Measurements from ENCODE around the gene LSM14B. TPM values are rescaled to one million over a fixed set of nuclear protein-coding genes. Genes with fewer than 3 reads are reported as not detected.
"Not testable (repeated sequence)": the region's sequence is repeated elsewhere in the genome, so short reads cannot be mapped to it uniquely, and the experiment has no call there.

The LSM14B gene
- total RNA-seq, 6 experiments from 2014 or later = 40.4 to 42.7 (median 40.9) TPM

DNA sequence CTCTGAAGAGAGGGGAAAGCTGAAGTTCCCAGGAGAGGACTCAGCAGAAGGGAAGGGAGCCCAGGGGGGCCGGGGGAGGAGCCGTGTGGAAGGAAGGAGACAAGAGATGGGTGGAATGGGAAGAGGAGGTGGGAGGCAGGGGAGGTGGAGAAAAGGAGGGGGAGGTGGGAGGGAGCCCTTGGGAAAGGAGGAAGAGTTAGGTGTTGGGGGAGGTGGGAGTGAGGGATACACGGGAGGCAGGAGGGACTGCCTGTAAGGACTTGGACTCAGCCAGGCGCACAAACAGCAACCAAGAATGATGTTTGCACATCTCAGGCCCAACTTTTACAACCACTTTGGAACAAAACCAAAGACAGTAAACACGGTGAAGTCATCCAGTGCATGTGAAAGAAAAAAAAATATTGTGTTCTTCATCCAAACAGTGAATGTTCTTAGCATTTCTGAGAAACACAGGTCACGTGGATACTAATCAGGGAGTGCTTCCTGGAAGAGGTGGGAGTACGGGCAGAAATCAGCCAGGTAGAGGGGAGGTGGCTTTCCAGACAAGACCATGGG is 17.4 kb upstream of the LSM14B start:
- TF ChIP-seq, protein P1, sequence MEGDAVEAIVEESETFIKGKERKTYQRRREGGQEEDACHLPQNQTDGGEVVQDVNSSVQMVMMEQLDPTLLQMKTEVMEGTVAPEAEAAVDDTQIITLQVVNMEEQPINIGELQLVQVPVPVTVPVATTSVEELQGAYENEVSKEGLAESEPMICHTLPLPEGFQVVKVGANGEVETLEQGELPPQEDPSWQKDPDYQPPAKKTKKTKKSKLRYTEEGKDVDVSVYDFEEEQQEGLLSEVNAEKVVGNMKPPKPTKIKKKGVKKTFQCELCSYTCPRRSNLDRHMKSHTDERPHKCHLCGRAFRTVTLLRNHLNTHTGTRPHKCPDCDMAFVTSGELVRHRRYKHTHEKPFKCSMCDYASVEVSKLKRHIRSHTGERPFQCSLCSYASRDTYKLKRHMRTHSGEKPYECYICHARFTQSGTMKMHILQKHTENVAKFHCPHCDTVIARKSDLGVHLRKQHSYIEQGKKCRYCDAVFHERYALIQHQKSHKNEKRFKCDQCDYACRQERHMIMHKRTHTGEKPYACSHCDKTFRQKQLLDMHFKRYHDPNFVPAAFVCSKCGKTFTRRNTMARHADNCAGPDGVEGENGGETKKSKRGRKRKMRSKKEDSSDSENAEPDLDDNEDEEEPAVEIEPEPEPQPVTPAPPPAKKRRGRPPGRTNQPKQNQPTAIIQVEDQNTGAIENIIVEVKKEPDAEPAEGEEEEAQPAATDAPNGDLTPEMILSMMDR (IDR thresholded peaks at IDR 0.05) = no peak
- peaks cover 49% of the 10 kb centered on the region for H3K36me3 Mint-ChIP-seq (ENCODE audit: low read depth)
- peaks cover 6% of the 10 kb centered on the region for H3K27me3 Mint-ChIP-seq (ENCODE audit: insufficient read depth)
- H3K4me3 Mint-ChIP-seq = no peak overlapping the region
- peaks cover 74% of the 10 kb centered on the region for H3K9me3 Mint-ChIP-seq
- no peak overlapping the region for H3K27ac Mint-ChIP-seq
- peaks cover 6% of the 10 kb centered on the region; the same call in 1 of the 2 replicates for H3K4me1 Mint-ChIP-seq (ENCODE audit: low read depth)
- DNase-seq = peak; percentile 54

DNA sequence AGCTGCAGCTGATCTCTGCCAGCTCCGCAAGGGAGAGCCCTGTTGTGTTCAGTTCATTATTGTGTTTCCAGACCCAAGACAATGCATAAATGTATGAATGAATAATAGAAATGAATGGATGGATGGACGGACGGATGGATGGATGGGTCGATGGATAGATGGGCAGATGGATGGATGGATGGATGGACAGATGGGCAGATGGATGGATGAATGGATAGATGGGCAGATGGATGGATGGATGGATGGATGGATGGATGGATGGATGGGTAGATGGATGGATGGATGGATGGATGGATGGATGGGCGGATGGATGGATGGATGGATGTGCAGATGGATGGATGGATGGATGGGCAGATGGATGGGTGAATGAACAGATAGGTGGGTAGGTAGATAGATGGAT is 16.7 kb upstream of the LSM14B start:
- H3K4me1 Mint-ChIP-seq (ENCODE audit: low read depth) = peaks cover 6% of the 10 kb centered on the region; the same call in 1 of the 2 replicates
- TF ChIP-seq, protein P1 (IDR thresholded peaks at IDR 0.05) = no peak
- no peak overlapping the region for H3K4me3 Mint-ChIP-seq
- H3K27me3 Mint-ChIP-seq (ENCODE audit: insufficient read depth) = peaks cover 6% of the 10 kb centered on the region
- DNase-seq = no peak
- H3K9me3 Mint-ChIP-seq = peaks cover 74% of the 10 kb centered on the region
- peaks cover 49% of the 10 kb centered on the region for H3K36me3 Mint-ChIP-seq (ENCODE audit: low read depth)
- no peak overlapping the region for H3K27ac Mint-ChIP-seq

DNA sequence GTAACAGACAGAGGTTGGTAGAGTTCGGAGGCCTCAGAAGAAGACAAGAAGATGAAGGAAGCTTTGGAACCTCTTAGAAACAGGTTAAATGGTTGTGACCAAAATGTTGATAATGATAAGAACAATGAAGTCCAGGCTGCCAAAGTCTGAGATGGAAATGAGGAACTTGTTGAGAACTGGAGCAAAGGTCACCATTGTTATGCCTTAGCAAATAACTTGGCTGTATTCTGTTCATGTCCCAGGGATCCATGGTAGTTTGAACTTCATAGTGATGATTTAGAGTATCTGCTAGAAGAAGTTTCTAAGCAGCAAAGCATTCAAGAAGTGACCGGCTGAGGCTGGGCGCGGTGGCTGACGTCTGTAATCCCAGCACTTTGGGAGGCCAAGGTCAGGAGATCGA is 11.1 kb upstream of the LSM14B start:
- no peak for DNase-seq
- Mint-ChIP-seq H3K4me1 (ENCODE audit: low read depth) (0 out of 2 replicates have a peak, but pooled peaks cover 4% of the 10 kb centered on the region), H3K27ac (no peak overlapping the region), H3K36me3 (ENCODE audit: low read depth) (peaks cover 42% of the 10 kb centered on the region), H3K4me3 (no peak overlapping the region), H3K9me3 (peaks cover 74% of the 10 kb centered on the region), H3K27me3 (ENCODE audit: insufficient read depth) (peaks cover 2% of the 10 kb centered on the region)
- TF ChIP-seq, protein P1 (IDR thresholded peaks at IDR 0.05) = no peak

DNA sequence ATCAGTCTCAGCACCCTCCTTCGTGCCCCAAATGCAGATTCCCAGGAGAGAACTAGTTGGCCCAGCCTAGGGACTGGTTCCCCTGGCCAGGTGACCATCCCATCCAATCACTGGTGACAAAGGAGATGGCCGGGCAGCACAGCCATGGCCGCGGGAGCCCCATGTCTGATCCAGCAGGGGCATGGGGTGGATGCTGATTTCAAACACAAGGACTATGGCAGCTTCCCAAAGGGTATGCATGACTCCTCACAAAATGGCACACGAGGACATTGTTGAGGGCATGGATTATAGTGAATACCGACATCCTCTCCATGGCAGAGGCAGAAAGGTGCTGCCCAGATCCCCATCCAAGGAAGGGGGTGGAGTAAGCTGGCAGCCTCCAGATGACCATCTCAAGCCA is 9.9 kb upstream of the LSM14B start:
- Mint-ChIP-seq H3K36me3 (ENCODE audit: low read depth) (peaks cover 42% of the 10 kb centered on the region), H3K4me1 (ENCODE audit: low read depth) (0 out of 2 replicates have a peak, but pooled peaks cover 5% of the 10 kb centered on the region), H3K4me3 (no peak overlapping the region), H3K27ac (no peak overlapping the region), H3K9me3 (peaks cover 62% of the 10 kb centered on the region), H3K27me3 (ENCODE audit: insufficient read depth) (peaks cover 7% of the 10 kb centered on the region)
- TF ChIP-seq, protein P1 (IDR thresholded peaks at IDR 0.05) = no peak
- no peak for DNase-seq

DNA sequence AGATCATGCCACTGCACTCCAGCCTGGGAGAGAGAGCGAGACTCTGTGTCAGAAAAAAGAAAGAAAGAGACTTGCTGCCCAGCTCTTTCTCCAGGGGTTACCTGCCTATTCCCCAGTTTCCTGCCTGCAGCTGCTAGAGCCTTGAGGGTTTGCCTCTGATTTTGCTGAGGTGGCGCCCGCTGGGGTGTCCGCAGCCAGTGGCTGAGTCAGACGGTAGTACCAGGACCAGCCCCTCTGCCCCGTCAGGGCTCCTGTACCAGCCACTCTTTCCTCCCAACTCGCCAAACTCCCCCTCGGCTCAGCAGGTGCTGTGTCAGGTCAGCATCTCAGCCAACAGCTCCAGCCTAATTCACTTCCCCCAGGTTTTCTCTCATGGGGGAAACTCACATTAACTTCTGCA is 7.4 kb upstream of the LSM14B start:
- Mint-ChIP-seq H3K36me3 (ENCODE audit: low read depth) (peaks cover 20% of the 10 kb centered on the region), H3K4me1 (ENCODE audit: low read depth) (0 out of 2 replicates have a peak, but pooled peaks cover 5% of the 10 kb centered on the region), H3K9me3 (peaks cover 37% of the 10 kb centered on the region), H3K27ac (no peak overlapping the region), H3K27me3 (ENCODE audit: insufficient read depth) (peaks cover 20% of the 10 kb centered on the region), H3K4me3 (no peak overlapping the region)
- TF ChIP-seq, protein P1 (IDR thresholded peaks at IDR 0.05) = no peak
- DNase-seq = no peak

DNA sequence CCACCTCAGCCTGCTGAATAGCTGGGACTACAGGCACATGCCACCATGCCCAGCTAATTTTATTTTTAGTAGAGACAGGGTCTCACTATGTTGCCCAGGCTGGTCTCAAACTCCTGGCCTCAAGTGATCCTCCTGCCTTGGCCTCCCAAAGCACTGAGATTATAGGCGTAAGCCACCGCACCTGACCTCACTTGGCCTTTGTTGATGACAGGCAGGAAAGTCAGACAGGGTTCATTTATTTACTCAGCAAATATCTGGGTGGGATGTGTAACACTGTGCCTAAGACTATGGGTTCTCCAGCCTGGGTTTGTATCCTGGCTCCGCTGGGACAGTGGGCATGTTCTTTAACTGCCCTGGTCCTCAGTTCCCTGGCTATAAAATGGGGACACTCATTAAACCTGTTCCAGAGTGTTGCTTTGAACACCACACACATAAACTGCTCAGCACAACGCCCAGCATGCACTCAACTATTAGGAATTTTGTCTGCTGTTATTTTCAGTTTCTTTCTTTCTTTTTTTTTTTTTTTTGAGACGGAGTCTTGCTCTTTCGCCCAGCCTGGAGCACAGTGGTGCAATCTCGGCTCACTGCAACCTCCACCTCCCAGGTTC is 6.4 kb upstream of the LSM14B start:
- not testable (repeated sequence) for H3K4me1 Mint-ChIP-seq (ENCODE audit: low read depth); DNase-seq; H3K4me3 Mint-ChIP-seq; H3K27ac Mint-ChIP-seq
- Mint-ChIP-seq H3K27me3 (ENCODE audit: insufficient read depth) (peaks cover 20% of the 10 kb centered on the region), H3K9me3 (peaks cover 30% of the 10 kb centered on the region), H3K36me3 (ENCODE audit: low read depth) (peaks cover 14% of the 10 kb centered on the region)

All from HFFc6 (cell line).